Fibroblast of mammary gland (primary cell): ENCODE data around the gene PTPRK.

Experiments used
- DNase-seq: peaks from one replicate; pipeline ENCODE4 v3.0.0-alpha.2; 2010; ENCODE audit warnings: low read depth
- H3K4me3 ChIP-seq: 2 replicates; pipeline ENCODE4 v1.5.1; 2011; ENCODE audit warnings: low read depth, mild to moderate bottlenecking, low read length, moderate library complexity; ENCODE audit not compliant: control insufficient read depth
- CTCF ChIP-seq: conservative IDR thresholded peaks from 2 replicates; pipeline ENCODE4 v1.5.1; 2011; ENCODE audit warnings: low read depth, low read length, inconsistent platforms; ENCODE audit not compliant: control insufficient read depth, insufficient read depth

PTPRK gene

GRCh38 chr6:128511506-128511905, 8.9 kb downstream of the PTPRK start:
- peak; percentile 82 for DNase-seq
- TF ChIP-seq CTCF = no peak
- H3K4me3 ChIP-seq = no peak overlapping the region

- no peak for TF ChIP-seq CTCF
- DNase-seq = no peak
- H3K4me3 ChIP-seq = no peak overlapping the region
Measured at GRCh38 chr6:128509709-128510108, 10.7 kb downstream of the PTPRK start.

- TF ChIP-seq CTCF = no peak
- H3K4me3 ChIP-seq = no peak overlapping the region
- DNase-seq = peak; percentile 96
Measured at GRCh38 chr6:128508588-128509296, 11.7 kb downstream of the PTPRK start.

- H3K4me3 ChIP-seq = no peak overlapping the region
- TF ChIP-seq CTCF = no peak
- peak; percentile 65 for DNase-seq
Measured at GRCh38 chr6:128507337-128508310, 12.8 kb downstream of the PTPRK start.

- DNase-seq = no peak
- no peak overlapping the region for H3K4me3 ChIP-seq
- no peak for TF ChIP-seq CTCF
Measured at GRCh38 chr6:128505603-128506002, 14.8 kb downstream of the PTPRK start.

GRCh38 chr6:128504003-128504654, 16.3 kb downstream of the PTPRK start:
- DNase-seq = no peak
- no peak for TF ChIP-seq CTCF

More at GRCh38 chr6:128504003-128504654, 16.3 kb downstream of the PTPRK start:
- no peak overlapping the region for H3K4me3 ChIP-seq
